Heart left ventricle (tissue), 13 donors: ENCODE data around the gene MAPKAP1.

ENCODE experiments used
- POLR2A ChIP-seq, 2 donors: fragments of 450-650 bp; IDR thresholded peaks; one replicate each; pipeline ENCODE4 v1.6.1; 2017; ENCODE audit warnings: antibody characterized with exemption in 2 of 2, mild to moderate bottlenecking in 2 of 2, moderate library complexity in 2 of 2
- TF ChIP-seq, protein P1 (sequence below), 12 donors: fragments of 200-600 bp; sonication (generic) in 4 of 12; IDR thresholded peaks; one replicate each; pipeline versions ENCODE4 v1.5.0 to v1.8.0; 2018 to 2022; ENCODE audit warnings: antibody characterized with exemption in 12 of 12, mild to moderate bottlenecking in 5 of 12
- donor health status: ischemic (EF 13 %, LVEDD 7.1; RV severe dilation, severe dysfunction).
- donor health status: DM: no; HTN: yes; CAD: no.
- donor health status: DM: no; HTN: no; CAD: no.
- donor health status: ischemic (EF 25% LVEDD 6.9; RV normal size, moderate dysfunction).
- donor health status: ischemic (EF 25% LVEDD 5.7; RV mildly dilated, moderate dysfunction).
- donor health status: ischemic (EF 35%, LVEDD 5.7; RV mildly dilated, moderate dysfunction).
- donor health status: nonischemic (EF 11% LVEDD 7.7; RV severe dilation, severe dysfunction).
- donor health status: DM: yes; HTN: yes; CAD: no.
- donor health status: PGD.
- donor health status: ischemic (EF 29% LVEDD 5.4; RV normal size, mild dysfunction).
- donor health status: nonischemic (EF 23%, LVEDD 6.1; RV moderate dilation, normal function).

GRCh38 chr9:125701351-125701750 lies 5.7 kb downstream of the MAPKAP1 start:
- TF ChIP-seq, protein P1, sequence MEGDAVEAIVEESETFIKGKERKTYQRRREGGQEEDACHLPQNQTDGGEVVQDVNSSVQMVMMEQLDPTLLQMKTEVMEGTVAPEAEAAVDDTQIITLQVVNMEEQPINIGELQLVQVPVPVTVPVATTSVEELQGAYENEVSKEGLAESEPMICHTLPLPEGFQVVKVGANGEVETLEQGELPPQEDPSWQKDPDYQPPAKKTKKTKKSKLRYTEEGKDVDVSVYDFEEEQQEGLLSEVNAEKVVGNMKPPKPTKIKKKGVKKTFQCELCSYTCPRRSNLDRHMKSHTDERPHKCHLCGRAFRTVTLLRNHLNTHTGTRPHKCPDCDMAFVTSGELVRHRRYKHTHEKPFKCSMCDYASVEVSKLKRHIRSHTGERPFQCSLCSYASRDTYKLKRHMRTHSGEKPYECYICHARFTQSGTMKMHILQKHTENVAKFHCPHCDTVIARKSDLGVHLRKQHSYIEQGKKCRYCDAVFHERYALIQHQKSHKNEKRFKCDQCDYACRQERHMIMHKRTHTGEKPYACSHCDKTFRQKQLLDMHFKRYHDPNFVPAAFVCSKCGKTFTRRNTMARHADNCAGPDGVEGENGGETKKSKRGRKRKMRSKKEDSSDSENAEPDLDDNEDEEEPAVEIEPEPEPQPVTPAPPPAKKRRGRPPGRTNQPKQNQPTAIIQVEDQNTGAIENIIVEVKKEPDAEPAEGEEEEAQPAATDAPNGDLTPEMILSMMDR (IDR thresholded peaks at IDR 0.05): no peak
- TF ChIP-seq POLR2A (IDR thresholded peaks at IDR 0.05): no peak
